ENCODE data around the gene ADCY9.
A peak's percentile ranks its signal among the peaks of the same experiment; 100 is the strongest.
"Not testable (repeated sequence)": the region's sequence is repeated elsewhere in the genome, so short reads cannot be mapped to it uniquely, and the experiment has no call there.

Gene ADCY9

DNA sequence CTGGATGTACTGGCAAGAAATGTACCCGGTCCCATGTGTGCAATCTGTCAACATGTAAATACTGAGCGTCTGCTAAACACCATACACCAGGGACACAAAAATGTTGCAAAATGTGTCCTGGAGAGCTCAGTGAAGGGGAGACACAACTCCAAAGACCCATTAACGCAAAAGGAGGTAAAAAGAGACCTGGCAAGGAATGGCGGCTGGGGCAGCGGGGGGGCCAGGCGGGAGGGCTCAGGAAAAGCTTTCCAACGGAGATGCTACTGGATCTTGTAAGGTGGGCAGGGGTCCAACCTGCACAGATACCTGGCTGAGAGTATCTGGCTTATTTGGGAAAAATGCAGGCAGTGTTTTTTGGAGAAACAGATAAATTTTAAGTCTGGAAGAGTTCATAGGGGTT is 40.7 kb downstream of the ADCY9 start:
- intact Hi-C loops (cut with DNase I), result no loop called here
- no peak for DNase-seq

DNA sequence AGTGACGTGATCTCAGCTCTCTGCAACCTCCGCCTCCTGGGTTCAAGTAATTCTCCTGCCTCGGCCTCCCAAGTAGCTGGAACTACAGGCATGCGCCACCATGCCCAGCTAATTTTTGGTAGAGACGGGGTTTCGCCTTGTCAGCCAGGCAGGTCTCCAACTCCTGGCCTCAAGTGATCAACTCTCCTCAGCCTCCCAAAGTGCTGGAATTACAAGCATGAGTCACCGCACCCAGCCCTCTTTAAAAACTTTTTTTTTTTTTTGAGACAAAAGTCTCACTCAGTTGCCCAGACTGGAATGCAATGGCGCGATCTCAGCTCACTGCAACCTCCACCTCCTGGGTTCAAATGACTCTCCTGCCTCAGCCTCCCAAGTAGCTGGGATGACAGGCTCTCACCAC is 43.1 kb downstream of the ADCY9 start:
- peak in 1 of 10 donors; percentile 44 for DNase-seq
- intact Hi-C loops (cut with DNase I), result not testable (repeated sequence)

DNA sequence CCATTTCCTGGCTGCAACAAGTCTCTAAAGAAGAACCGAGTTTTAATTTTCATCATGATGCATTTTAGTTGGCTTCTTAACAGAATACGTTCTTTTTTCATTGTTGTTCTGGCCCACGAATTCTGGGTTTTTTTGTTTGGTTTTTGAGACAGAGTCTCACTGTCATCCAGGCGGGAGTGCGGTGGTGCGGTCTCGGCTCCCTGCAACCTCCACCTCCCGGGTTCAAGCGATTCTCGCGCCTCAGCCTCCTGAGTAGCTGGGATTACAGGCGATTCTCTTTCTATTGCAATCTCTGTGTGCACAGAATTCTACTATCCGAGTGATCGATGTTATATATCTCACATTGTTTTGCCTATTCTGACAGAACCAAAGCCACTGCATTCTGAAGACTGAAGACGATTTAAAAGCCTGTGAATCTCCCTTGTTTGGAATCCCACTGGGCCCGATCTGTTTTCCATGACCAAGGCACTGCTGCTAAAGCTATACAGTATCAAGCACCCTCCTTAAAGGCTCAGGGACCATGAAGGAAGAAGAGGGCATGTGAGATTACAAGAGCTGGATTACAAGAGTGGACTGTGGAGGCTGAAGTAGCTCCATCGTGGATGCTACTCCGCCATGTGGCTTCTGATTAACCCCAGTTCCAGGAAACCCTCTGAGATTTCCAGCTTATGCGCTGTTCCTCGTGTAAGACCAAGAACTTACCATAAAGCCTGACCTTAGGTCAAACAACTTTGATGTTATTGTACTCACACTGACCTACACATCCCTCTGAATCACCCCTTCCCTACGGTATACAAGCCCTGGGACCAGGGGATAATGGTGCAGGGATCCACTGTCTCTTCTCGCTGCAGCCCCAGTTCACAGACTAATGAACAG is 44.3 kb downstream of the ADCY9 start:
- no peak for DNase-seq

DNA sequence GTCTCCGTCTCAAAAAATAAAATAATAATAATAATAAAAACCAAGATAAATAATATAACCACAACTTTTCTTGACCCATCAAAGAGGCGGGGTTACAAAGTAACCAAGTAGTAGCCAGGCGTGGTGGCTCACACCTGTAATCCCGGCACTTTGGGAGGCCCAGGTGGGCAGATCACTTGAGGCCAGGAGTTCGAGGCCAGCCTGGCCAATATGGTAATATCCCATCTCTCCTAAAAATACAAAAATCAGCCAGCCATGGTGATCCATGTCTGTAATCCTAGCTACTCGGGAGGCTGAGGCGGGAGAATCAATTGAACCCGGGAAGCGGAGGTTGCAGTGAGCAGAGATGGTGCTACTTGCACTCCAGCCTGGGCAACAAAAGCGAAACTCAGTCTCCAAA is 45.3 kb downstream of the ADCY9 start:
- DNase-seq, result no peak
- intact Hi-C loops (cut with DNase I), result no loop called here

More for the DNA sequence above, 44.3 kb downstream of the ADCY9 start:
- intact Hi-C loops (cut with DNase I), result no loop called here

DNA sequence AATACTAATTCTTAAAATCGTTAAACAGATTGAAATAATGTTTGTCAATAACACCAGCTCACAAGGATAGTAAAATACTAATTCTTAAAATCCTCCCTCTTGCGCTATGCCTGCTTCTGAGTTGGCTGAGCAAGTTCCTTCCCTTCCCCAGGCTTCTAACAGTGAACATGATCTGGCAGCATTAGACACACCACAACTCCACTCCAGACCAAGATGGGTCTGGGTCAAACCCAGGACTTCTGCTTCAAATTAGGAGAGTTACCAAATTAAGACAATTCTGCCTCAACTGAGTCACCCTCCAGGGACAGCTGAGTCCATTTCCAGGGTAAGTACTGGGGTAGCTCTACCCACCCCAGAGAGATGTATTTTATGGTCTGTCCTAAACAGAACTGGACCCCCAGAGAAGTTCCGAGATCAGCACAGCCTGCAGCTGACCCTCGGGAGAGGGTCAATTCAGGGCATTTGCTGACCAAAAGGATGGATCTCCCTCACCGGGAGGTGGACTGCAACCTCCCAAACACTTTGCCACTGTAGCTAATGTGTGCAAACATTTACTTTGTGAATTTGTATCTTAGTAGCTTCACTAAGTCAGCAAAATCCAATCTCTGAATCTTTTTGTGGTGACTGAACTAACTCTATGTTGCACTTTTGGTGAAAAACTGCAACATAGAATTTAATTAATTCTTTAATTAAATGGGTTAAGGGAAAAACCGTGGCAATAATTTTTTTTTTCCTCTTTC is 48.8 kb downstream of the ADCY9 start:
- intact Hi-C loops (cut with DNase I), result no loop called here
- no peak for DNase-seq

DNA sequence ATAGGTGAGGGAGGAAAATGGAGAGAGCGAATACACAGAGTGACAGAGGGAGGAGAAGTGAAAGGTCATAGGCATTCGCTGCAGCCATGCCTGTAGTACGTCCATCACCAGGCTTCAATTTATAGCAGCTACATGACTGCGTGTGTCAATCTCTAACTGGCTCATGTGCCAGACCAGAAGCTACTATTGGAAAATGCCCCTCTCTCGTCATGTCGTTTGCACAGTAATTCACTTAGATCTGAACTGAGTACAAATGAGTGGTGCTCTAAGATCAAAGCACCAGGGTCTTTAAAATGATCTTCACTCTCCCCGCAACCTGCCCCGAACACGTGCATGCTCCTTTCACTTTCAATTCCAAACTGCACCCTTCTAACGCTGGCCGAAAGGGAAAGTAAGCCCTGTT is 51.3 kb downstream of the ADCY9 start:
- intact Hi-C loops (cut with DNase I), result no loop called here
- no peak for DNase-seq

DNA sequence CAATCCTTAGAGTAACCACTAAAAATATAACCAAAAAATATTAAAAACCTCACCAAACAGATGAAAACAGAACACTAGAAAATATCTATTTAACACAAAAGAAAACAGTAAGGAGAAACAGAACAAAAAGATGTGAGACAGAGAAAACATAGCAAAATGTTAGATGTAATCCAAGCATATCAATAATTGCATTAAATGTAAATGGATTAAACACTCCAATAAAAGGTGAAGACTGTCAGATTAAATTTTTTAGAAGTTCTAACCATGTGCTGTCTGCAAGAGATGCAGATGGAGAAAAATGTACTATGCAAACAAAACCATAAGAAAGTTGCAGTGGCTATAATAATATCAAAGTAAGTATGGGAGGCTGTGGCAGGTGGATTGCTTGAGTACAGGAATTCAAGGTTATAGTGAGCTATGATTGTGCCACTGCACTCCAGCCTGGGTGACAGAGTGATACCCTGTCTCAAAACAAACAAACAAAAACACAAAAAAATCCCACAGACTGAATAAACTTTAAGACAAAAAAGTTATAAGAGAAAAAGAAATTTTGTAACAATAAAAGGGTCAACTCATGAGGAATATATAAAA is 53.9 kb downstream of the ADCY9 start:
- DNase-seq, result no peak
- intact Hi-C loops (cut with DNase I), result no loop called here

DNA sequence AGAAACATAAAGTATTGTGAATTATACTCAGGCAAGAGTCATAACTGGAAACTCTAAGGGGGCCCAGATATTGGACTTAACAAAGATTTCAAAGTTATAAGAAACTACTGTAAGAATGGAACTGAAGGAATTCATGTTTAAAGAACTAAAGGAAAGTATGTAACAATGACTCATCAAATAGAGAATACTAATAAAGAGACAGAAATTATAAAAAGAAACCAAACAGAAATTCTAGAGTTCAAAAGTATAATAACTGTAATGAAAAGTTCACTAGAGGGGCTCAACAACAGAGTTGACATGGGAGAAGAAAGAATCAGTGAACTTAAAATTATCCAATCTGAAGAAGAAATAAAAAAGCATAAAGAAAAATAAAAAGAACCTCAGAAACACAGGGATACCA is 55.4 kb downstream of the ADCY9 start:
- no peak for DNase-seq
- intact Hi-C loops (cut with DNase I), result no loop called here

DNA sequence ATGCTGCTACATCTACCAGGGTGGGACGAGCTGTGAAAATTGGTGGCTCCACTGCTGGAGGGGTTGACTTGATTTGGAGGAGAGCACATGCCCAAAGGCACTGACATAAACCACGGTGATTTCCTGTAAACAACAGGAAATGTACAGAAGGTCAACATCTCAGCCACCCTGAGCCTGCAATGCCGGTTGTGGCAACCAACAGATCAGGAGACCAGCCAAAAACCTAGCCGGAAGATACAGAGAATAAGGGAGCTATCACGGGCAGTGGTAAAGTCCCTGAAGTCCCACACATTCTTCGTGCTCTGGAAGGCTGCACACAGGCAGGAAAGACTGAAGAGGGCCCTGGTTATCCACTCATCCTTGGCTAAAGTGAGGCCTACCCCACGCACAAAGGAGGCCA is 56.2 kb downstream of the ADCY9 start:
- intact Hi-C loops (cut with DNase I), result no loop called here
- no peak for DNase-seq

DNA sequence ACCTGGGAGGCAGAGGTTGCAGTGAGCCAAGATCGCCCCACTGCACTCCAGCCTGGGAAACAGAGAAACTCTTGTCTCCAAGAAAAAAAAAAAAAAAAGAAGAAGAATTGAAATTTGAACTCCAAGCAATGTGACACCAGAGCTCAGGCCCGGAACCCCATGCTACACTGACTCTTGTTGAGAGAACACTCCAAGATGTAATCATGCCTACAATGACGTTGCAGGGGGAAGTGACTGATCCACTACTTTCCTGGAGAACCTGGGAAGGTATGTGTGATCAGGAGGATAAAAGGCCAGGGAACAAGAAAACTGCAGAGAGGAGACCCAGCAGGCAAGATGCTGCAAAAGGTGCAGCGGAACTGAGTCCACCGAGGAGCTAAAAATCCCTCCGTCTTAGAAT is 57.9 kb downstream of the ADCY9 start:
- intact Hi-C loops (cut with DNase I), result no loop called here
- no peak for DNase-seq

DNA sequence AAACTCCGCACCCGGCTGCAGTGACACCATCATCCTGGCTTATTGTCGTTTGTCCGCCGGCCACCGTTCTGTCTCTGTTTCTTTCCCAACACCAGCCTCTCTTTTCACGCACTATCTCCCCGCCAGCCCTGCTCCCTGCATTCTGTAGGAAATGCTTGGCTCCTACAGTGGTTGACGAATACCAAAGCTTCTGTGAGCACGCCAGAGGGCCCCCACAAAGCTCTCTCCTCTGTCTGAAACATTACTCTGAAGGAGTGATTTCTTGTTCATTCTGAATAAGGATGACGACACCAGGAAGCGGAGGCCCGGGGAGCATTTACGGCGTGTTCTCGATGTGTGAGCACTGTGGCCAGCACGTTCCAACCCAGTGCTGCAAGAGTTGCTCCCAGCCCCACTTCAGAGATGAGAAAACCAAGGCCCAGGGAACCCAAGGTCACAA is 58.8 kb downstream of the ADCY9 start:
- peak in 1 of 10 donors; percentile 77 for DNase-seq
- intact Hi-C loops (cut with DNase I), result no loop called here

DNA sequence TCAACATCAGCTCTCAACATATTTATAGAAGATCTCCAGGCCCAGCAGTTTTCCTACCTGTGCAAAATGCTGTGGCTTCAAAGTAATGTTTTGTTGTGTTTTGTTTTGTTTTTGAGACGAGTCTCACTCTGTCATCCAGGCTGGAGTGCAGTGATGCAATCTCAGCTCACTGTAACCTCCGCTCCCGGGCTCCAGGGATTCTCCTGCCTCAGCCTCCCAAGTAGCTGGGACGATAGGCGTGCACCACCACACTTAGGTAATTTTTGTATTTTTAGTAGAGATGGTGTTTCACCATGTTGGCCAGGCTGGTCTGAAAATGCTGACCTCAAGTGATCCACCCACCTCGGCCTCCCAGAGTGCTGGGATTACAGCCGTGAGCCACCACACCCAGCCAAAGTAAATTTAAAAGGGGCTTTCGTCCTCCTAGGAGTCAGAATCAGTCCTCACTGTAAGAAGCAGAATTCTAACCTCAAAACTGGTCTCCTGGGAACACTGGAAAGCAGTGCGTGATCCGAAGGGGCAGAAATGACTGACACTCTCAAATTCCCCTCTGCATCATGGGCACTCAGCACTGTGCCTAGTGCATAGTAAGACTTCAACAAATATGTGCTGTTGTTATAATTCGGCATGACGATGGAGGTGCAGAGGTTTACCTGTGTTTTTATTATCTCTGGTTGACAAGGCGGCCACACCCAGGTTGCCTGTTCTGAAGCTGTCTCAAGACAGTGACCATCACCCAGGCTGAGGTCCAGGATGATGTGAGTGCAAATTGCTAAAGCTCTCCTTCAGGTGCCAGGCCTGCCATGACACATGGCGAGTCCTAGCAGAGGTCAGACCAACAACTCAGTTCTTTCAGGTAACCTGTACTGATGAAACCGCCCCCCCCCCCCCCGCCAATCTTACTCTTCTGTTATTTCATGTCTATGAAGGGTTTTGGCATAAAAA is 59.8 kb downstream of the ADCY9 start:
- intact Hi-C loops (cut with DNase I), result no loop called here
- DNase-seq, result no peak

DNA sequence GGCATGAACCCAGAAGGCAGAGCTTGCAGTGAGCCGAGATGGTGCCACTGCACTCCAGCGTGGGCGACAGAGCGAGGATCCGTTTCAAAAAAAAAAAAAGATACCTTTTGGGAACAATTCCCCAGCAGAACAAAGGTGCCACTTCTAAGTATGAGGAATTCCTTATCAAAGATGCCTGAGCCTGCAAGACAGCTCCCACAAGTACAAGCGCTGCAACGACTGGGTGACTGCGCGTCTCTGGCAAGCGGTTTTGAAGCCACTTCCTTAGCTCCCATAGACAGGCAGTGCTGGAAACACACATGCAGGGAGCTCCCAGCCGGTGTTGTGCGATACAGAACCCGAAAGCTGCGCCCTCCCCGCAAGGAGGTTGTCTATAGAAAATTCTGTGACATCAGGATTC is 60.5 kb downstream of the ADCY9 start:
- intact Hi-C loops (cut with DNase I), result no loop called here
- DNase-seq, result no peak

DNA sequence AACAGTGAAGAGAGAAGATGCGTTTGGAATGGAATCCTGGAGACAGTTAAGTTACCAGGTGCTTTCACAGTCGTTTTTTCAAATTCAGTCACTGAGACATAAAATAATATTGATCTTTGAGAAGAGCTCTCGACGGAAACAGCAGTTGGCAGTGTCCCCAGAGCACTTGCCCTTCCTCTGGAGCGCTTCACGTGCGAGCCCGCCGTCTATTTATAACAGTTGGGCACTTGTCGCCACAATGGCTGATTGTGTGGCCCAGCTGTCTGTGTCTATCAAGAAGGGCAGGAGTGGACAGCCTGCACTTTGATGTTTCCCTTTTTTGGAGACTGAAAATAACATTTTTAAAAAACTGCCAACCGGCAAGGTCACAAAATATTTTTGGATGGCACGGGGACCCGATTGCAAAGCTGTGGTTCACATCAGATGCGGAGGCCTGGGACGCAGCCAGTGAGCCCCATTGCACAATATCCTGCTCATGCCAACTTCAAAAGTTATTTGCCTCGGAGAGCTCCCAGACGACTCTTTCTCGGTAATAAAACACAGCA is 62.9 kb downstream of the ADCY9 start:
- intact Hi-C loops (cut with DNase I), result no loop called here
- DNase-seq, result peak; percentile 37 to 94 (median 68)

DNA sequence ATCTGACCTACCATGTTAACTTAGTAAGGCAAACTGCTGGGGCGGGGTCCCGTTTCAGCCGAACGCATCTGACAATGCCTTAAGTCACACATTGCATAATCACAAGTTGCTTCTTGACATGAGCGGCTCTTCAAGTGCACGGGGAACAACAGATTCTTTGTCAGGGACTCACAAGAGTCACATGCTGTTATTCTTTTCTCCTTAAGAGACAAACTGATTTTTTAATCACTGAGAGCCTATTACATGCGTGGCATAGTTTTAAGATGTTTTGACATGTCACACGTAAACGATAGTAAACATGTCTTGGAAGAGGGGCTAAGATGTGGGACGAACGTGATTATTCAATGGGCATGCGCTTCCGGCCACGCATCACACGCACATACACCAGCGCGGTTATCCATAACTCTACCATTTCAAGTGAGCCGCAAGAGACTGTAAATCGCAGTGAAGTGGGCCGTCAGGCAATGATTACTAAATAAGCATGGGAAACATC is 63.4 kb downstream of the ADCY9 start:
- intact Hi-C loops (cut with DNase I), result no loop called here
- no peak for DNase-seq

DNA sequence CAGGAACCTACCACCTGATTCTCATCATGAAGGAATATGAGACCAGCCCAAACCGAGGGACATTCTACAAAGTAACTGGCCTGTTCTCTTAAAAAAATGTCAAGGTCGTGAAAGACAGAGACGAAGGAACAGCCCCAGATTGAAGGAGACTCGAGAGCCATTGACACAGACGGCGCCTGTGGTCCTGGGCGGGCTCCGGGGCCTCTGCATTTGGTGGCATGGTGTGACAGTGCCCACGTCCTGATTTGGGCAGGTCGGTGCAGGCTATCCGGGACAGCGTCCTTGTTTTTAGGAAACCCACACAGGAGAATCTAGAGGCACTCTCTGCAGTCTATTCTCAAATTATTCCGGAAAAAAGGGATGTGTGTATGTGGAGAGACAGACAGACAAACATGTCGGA is 64.1 kb downstream of the ADCY9 start:
- intact Hi-C loops (cut with DNase I), result no loop called here
- DNase-seq, result peak in 1 of 10 donors; percentile 54

DNA sequence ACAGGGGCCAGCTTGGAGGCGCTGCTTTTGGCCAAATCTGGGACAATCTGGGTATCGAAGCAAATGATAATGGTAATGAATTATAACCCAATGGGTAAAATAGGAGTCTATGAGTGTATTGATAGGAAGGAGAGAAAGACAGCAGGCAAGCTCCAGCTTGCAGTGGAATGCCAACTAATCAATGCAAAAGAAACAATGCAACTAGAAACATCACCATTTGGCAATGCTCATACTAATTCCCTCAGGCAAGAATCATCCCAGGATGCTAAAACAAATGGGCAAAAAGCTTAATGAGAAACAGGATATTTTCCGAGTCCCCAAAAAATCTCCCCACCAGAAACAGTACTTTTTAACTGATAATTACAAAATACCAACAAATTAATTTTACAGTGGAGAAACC is 64.7 kb downstream of the ADCY9 start:
- intact Hi-C loops (cut with DNase I), result no loop called here
- no peak for DNase-seq

DNA sequence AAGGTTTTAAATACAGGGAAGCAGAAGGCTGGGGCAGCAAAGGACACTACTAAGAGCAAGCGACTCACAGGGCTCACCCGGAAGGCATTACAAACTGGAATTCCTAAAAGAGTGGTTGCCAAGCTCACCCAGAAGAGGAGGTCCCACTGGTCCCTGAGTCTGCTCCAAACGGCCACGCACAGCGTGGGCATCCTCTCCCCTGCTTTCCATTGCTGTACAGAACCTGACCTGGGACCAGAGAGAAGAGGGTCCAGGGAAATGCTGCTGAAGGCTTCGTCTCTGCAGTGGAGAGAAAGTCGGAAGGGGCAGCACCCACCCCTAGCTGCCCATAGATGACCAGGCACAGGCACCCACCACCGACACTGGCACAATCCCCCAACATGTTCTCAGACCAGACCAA is 67.2 kb downstream of the ADCY9 start:
- DNase-seq, result peak in 2 of 10 donors; percentile 34 to 36
- intact Hi-C loops (cut with DNase I), result no loop called here

DNA sequence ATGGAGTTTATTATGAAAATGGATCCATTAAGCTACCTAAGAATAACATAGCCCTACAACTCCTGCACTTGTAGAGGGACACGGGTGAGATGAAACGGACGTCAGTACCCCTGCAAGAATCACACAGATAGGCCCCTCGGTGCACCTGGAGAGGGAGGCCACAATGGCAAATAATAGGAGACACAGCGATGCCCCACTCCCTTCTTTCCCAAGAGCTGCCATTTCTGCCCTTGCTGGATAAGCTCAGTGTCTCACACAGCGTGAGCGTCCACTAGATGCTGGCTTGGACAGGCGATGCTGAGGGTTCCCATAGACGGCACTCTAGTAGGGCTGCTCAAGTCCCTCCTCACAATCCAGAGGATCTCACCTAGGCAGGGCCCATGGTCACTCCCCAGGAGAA is 67.8 kb downstream of the ADCY9 start:
- DNase-seq, result peak in 2 of 10 donors; percentile 42 to 67
- intact Hi-C loops (cut with DNase I), result no loop called here

DNA sequence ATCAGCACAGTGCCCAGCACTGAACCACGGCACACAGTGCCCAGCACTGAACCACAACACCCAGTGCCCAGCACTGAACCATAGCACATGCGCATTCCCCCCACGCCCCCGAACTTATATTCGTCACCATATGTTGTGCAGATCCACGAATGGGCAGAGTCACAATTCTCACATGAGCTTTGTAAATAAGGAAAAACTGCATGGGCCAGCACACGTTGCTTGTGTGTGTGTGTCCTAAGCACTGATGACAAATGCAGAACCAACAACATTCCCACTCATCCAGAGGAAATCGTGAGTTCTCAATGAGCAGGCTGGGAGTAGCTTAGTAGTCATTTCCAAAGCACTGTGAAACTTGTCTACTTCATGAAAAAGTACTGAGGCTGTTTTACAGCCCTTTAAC is 70.0 kb downstream of the ADCY9 start:
- peak in 1 of 10 donors; percentile 25 for DNase-seq
- intact Hi-C loops (cut with DNase I), result no loop called here
